Small intestine (tissue), 7 donors: ENCODE data around the gene EHMT1. TPM values are rescaled to one million over a fixed set of nuclear protein-coding genes. Genes with fewer than 3 reads are reported as not detected.
"Not testable (repeated sequence)": the region's sequence is repeated elsewhere in the genome, so short reads cannot be mapped to it uniquely, and the experiment has no call there.

Experiments
- DNase-seq, 2 donors: peaks; one replicate each; pipeline versions ENCODE4 v3.0.0 to v3.0.0-alpha.2; 2013
- FAIRE-seq: peaks from 2 replicates; lab custom pipeline; 2012; peaks lifted over from hg19 to GRCh38; lab: Jason Lieb, UNC
- H3K27ac ChIP-seq, 3 donors: one replicate each; pipeline ENCODE4 v1.5.1; 2013; ENCODE audit warnings: low read length in 2 of 3, mild to moderate bottlenecking in 2 of 3, control low read depth in 1 of 3, inconsistent platforms in 1 of 3, low read depth in 1 of 3, moderate library complexity in 1 of 3
- H3K27me3 ChIP-seq, 3 donors: one replicate each; pipeline ENCODE4 v1.6.1; 2013; ENCODE audit warnings: low read length in 3 of 3, inconsistent platforms in 1 of 3; ENCODE audit not compliant: control insufficient read depth in 3 of 3, insufficient read depth in 3 of 3
- H3K36me3 ChIP-seq, 3 donors: one replicate each; pipeline ENCODE4 v1.6.1; 2013; ENCODE audit warnings: low read length in 3 of 3, inconsistent platforms in 1 of 3, low read depth in 1 of 3, mild to moderate bottlenecking in 1 of 3, moderate library complexity in 1 of 3; ENCODE audit not compliant: control insufficient read depth in 3 of 3, insufficient read depth in 2 of 3
- H3K4me1 ChIP-seq, 3 donors: one replicate each; pipeline ENCODE4 v1.6.1; 2013; ENCODE audit warnings: low read length in 2 of 3, inconsistent platforms in 1 of 3, low read depth in 1 of 3, mild to moderate bottlenecking in 1 of 3, moderate library complexity in 1 of 3; ENCODE audit not compliant: control insufficient read depth in 3 of 3, insufficient read depth in 2 of 3
- H3K4me3 ChIP-seq, 3 donors: one replicate each; pipeline ENCODE4 v1.5.1; 2013; ENCODE audit warnings: low read length in 3 of 3, control low read depth in 1 of 3, inconsistent platforms in 1 of 3, low read depth in 1 of 3, mild to moderate bottlenecking in 1 of 3, moderate library complexity in 1 of 3
- H3K9me3 ChIP-seq, 2 donors: one replicate each; pipeline ENCODE4 v1.6.1; 2013; ENCODE audit warnings: low read depth in 1 of 2, low read length in 1 of 2; ENCODE audit not compliant: control insufficient read depth in 2 of 2, insufficient read depth in 1 of 2
- WGBS, 3 donors: extraction: QIAGEN DNeasy Blood & Tissue Kit; methylation state at CpG; one replicate each; pipeline ENCODE4 v1.1.7; 2013; 5-methylcytosine and 5-hydroxymethylcytosine counted together
- polyA plus RNA-seq, 4 donors: library from polyadenylated mRNA; stranded (reverse) in 3 of 4; unstranded in 1 of 4; fragments of 200-250 nt in 3 of 4; fragments of 120-200 nt in 1 of 4; gene quantifications; one replicate each; pipeline versions ENCODE4 v1.2.1 to v1.2.3, GENCODE V29; 2013
- donor health status: healthy with polysubstance abuse.
- donor health status: control.
- donor health status: control.
- donor health status: Bipolar disorder and iron deficiency.
- donor health status: healthy.

Gene EHMT1
- polyA plus RNA-seq, 4 donors = 35.2 to 53.9 (median 39.1) TPM

- H3K9me3 ChIP-seq, H3K27me3 ChIP-seq, FAIRE-seq, H3K36me3 ChIP-seq, H3K4me1 ChIP-seq, DNase-seq, H3K27ac ChIP-seq, H3K4me3 ChIP-seq: not testable (repeated sequence)
- 83 to 87% (median 86%) methylated on average over 1 to 4 of the region's 6 CpGs for WGBS, 3 donors
Measured at GRCh38 chr9:137883977-137884376, 265.2 kb downstream of the EHMT1 start.

DNA sequence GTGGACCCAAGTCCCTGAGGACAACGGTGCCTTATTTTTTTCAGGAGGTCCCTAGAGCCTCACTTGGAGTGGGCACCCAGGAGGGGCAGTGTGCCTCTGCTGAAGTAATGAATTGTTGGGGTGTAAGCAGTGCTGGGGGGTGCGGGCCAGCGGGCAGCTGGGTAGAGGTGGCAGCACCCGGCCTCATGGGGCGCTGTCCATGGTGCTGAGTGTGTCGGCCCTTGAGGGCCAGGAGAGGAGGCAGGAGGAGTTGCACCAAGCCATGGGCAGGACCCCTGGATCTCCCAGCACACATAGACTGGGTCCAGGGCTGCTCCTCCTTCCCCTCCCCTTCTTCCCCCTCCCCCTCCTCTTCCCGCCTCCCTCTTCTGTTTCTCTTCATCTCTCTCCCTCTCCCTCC, 265.7 kb downstream of the EHMT1 start:
- WGBS, 3 donors = 29 to 33% (median 30%) methylated on average over 4 to 5 of the region's 7 CpGs
- not testable (repeated sequence) for H3K9me3 ChIP-seq, H3K36me3 ChIP-seq, H3K4me1 ChIP-seq, H3K27ac ChIP-seq, FAIRE-seq, DNase-seq, H3K27me3 ChIP-seq, H3K4me3 ChIP-seq

DNA sequence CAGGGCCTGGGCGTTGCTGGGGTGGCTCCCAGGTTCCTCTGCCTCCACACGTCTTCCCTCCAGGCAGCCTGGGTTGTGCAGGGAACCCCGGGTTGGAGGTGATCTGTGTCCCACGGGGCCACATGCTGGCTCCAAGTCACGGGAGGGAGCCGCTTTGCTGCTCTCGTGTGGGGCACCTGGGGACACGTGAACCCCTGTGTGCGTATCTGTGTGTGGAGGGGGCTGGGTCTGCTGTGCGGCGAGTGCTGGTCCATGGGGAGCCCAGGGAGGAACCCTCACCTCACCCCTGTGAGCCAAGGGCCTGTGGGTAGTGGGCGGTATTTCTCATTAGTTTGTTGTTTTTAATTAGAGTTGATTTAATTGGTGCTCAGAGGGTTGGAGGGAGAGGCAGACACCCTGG, 266.3 kb downstream of the EHMT1 start:
- WGBS, 3 donors = 84 to 93% (median 84%) methylated on average over 7 to 10 of the region's 12 CpGs
- not testable (repeated sequence) for FAIRE-seq, H3K4me1 ChIP-seq, H3K27ac ChIP-seq, H3K9me3 ChIP-seq, H3K4me3 ChIP-seq, DNase-seq, H3K27me3 ChIP-seq, H3K36me3 ChIP-seq

Other genes with a start within 250 kb of the EHMT1 start
- gene EXD3, start 195.8 kb upstream of the EHMT1 start, polyA plus RNA-seq = 10 to 100 TPM; 15.0 to 47.8 (median 32.4) TPM
- 10 to 100 TPM in 3 of 4 donors, 1 to 10 TPM in 1; 8.0 to 38.0 (median 20.7) TPM for gene NOXA1, start 195.6 kb upstream of the EHMT1 start, polyA plus RNA-seq
- gene ENTPD8, start 177.6 kb upstream of the EHMT1 start, polyA plus RNA-seq = 10 to 100 TPM; 15.9 to 85.4 (median 40.8) TPM
- 10 to 100 TPM; 25.4 to 76.9 (median 45.6) TPM for gene NSMF, start 159.7 kb upstream of the EHMT1 start, polyA plus RNA-seq
- 1 to 10 TPM; 2.9 to 8.8 (median 3.3) TPM for gene PNPLA7, start 68.6 kb upstream of the EHMT1 start, polyA plus RNA-seq
- gene MRPL41, start 67.1 kb upstream of the EHMT1 start, polyA plus RNA-seq = 100 to 1,000 TPM in 2 of 4 donors, 10 to 100 TPM in 2; 33.7 to 166 (median 109) TPM
- gene DPH7, start 40.1 kb upstream of the EHMT1 start, polyA plus RNA-seq = 10 to 100 TPM; 22.5 to 36.7 (median 31.5) TPM
- gene ZMYND19, start 28.5 kb upstream of the EHMT1 start, polyA plus RNA-seq = 10 to 100 TPM; 14.1 to 17.7 (median 17.0) TPM
- gene ARRDC1, start 13.3 kb upstream of the EHMT1 start, polyA plus RNA-seq = 100 to 1,000 TPM in 2 of 4 donors, 10 to 100 TPM in 2; 63.4 to 236 (median 123) TPM